ENCODE measurements around the gene SLC6A11.

- no peak for TF ChIP-seq CTCF (IDR thresholded peaks at IDR 0.05 in 4 of 5, conservative IDR thresholded peaks at IDR 0.05 in 1 of 5)
- no peak for TF ChIP-seq POLR2A (IDR thresholded peaks at IDR 0.05)
Measured at GRCh38 chr3:10988001-10988665, 172.1 kb downstream of the SLC6A11 start.

Measured in gastrocnemius medialis (tissue), 4 donors.